ENCODE results near the gene MED8.

DNA sequence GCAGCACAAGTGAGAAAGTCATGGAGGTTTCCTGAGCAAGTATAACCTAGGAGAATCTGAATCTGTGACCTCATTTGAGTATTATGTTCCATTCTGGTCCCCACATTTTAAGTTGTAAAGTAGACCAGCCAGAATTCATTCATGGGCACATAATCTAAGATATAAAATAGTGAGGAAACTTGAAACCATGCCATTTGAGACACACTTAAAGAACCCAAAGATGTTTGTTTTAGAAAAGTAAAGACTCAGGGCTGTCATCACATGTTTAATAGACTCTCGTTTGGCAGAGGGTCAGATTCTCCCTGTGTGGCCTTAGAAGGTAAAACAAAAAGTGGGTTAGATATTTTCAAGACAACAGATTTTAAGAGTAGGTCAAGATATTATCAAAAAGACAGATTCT lies 6.5 kb upstream of the MED8 start:
- TF ChIP-seq, protein P1, sequence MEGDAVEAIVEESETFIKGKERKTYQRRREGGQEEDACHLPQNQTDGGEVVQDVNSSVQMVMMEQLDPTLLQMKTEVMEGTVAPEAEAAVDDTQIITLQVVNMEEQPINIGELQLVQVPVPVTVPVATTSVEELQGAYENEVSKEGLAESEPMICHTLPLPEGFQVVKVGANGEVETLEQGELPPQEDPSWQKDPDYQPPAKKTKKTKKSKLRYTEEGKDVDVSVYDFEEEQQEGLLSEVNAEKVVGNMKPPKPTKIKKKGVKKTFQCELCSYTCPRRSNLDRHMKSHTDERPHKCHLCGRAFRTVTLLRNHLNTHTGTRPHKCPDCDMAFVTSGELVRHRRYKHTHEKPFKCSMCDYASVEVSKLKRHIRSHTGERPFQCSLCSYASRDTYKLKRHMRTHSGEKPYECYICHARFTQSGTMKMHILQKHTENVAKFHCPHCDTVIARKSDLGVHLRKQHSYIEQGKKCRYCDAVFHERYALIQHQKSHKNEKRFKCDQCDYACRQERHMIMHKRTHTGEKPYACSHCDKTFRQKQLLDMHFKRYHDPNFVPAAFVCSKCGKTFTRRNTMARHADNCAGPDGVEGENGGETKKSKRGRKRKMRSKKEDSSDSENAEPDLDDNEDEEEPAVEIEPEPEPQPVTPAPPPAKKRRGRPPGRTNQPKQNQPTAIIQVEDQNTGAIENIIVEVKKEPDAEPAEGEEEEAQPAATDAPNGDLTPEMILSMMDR (conservative IDR thresholded peaks at IDR 0.05; ENCODE audit: low read depth, low read length), result no peak
- TF ChIP-seq NFE2L2 (IDR thresholded peaks at IDR 0.05; ENCODE audit: low read depth, low read length), result no peak
- no peak for TF ChIP-seq POLR2A (IDR thresholded peaks at IDR 0.05; ENCODE audit: low read depth, low read length)
- TF ChIP-seq SMC3 (IDR thresholded peaks at IDR 0.05; ENCODE audit: low read depth, low read length), result no peak
- TF ChIP-seq FOS (IDR thresholded peaks at IDR 0.05; ENCODE audit: low read depth, low read length), result no peak
- no peak for TF ChIP-seq RAD21 (IDR thresholded peaks at IDR 0.05; ENCODE audit: low read length)
- TF ChIP-seq, protein P2, sequence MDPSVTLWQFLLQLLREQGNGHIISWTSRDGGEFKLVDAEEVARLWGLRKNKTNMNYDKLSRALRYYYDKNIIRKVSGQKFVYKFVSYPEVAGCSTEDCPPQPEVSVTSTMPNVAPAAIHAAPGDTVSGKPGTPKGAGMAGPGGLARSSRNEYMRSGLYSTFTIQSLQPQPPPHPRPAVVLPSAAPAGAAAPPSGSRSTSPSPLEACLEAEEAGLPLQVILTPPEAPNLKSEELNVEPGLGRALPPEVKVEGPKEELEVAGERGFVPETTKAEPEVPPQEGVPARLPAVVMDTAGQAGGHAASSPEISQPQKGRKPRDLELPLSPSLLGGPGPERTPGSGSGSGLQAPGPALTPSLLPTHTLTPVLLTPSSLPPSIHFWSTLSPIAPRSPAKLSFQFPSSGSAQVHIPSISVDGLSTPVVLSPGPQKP (IDR thresholded peaks at IDR 0.05; ENCODE audit: borderline replicate concordance, low read depth, low read length), result no peak
- TF ChIP-seq MXI1 (IDR thresholded peaks at IDR 0.05; ENCODE audit: borderline replicate concordance, low read depth, low read length), result no peak
- TF ChIP-seq, protein P3, sequence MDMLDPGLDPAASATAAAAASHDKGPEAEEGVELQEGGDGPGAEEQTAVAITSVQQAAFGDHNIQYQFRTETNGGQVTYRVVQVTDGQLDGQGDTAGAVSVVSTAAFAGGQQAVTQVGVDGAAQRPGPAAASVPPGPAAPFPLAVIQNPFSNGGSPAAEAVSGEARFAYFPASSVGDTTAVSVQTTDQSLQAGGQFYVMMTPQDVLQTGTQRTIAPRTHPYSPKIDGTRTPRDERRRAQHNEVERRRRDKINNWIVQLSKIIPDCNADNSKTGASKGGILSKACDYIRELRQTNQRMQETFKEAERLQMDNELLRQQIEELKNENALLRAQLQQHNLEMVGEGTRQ (IDR thresholded peaks at IDR 0.05; ENCODE audit: low read depth, low read length), result no peak
- TF ChIP-seq CEBPB (IDR thresholded peaks at IDR 0.05; ENCODE audit: low read depth, low read length), result no peak
- no peak for TF ChIP-seq RFX5 (IDR thresholded peaks at IDR 0.05; ENCODE audit: low read depth, low read length)
- TF ChIP-seq CHD1 (IDR thresholded peaks at IDR 0.05; ENCODE audit: low read depth, low read length), result no peak

Measured in IMR-90 (cell line).